Measurements from ENCODE around the gene NUCB1. TPM values are rescaled to one million over a fixed set of nuclear protein-coding genes. Genes with fewer than 3 reads are reported as not detected.
"Not testable (repeated sequence)": the region's sequence is repeated elsewhere in the genome, so short reads cannot be mapped to it uniquely, and the experiment has no call there.

The NUCB1 gene
- total and polyA plus RNA-seq, 9 of the 15 experiments (the other 6 are each of a cell fraction or from before 2014, with no cell fraction given): 3.1 to 153 (median 71.7) TPM

DNA sequence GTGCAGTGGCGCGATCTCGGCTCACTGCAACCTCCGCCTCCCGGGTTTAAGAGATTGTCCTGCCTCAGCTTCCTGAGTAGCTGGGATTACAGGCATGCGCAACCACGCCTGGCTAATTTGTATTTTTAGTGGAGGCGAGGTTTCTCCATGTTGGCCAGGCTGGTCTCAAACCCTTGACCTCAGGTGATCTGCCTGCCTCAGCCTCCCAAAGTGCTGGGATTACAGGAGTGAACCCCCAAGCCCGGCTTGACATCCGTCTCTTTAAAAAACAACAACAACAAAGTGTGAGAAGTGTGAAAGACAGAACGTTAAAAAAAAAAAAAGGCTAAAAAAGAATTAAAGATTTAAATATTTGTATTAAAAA, 744 bp upstream of the NUCB1 start:
- Histone ChIP-seq H3K4me1 (replicated peaks in 1 of 2; ENCODE audit: control insufficient read depth in 2 of 2, insufficient read depth in 2 of 2, low read length in 2 of 2) (peaks cover 27 to 69% of the 10 kb centered on the region in 2 experiments), H3K4me2 (ENCODE audit: insufficient read depth, low read length) (peak overlapping the region; percentile 89), H3K36me3 (ENCODE audit: control insufficient read depth, insufficient read depth, low read length) (peaks cover 15% of the 10 kb centered on the region; the same call in 2 of the 3 replicates), H3K9ac (ENCODE audit: insufficient read depth in 1 of 2, low read depth in 2 of 2, low read length in 2 of 2) (peak overlapping the region; percentile 48 to 88; a peak in 3 of 4 replicates), H3K27ac (ENCODE audit: extremely low read depth, low read depth, low read length) (peak overlapping the region; percentile 72), H3K4me3 (peak overlapping the region; percentile 12; the same call in 1 of the 2 replicates), H2AFZ (ENCODE audit: low read depth, low read length) (peak overlapping the region; percentile 71), H3K79me2 (ENCODE audit: control insufficient read depth, insufficient read depth, low read length) (peaks cover 35% of the 10 kb centered on the region)
- H4K20me1 ChIP-seq (replicated peaks; ENCODE audit: control insufficient read depth, insufficient read depth, low read length); H3K9me3 ChIP-seq (replicated peaks; ENCODE audit: control insufficient read depth, insufficient read depth, low read depth, low read length); DNase-seq (ENCODE audit: extremely low read depth in 1 of 4, low spot score in 3 of 4); ATAC-seq; H3K9me1 ChIP-seq (ENCODE audit: control insufficient read depth, insufficient read depth, low read length); in situ Hi-C loops (cut with MboI); H3K27me3 ChIP-seq (ENCODE audit: control insufficient read depth in 2 of 2, insufficient read depth in 2 of 2, low read length in 2 of 2); BruUV-seq (replicated peaks); intact Hi-C loops (cut with micrococcal nuclease); FAIRE-seq; TF ChIP-seq CREB1 (IDR thresholded peaks at IDR 0.05): not testable (repeated sequence)
- TF ChIP-seq POLR2H (tag; IDR thresholded peaks at IDR 0.05; ENCODE audit: low read depth) (peak; percentile 28; the same call in 1 of the 2 replicates), POLR2A (conservative IDR thresholded peaks at IDR 0.05) (0 out of 2 replicates have a peak, but pooled peaks have one; percentile 33), BACH1 (tag; IDR thresholded peaks at IDR 0.05) (0 out of 2 replicates have a peak, but pooled peaks have one; percentile 25), SMARCA5 (IDR thresholded peaks at IDR 0.05) (peak; percentile 82; the same call in 1 of the 2 replicates), NFRKB (IDR thresholded peaks at IDR 0.05; ENCODE audit: low read depth) (peak; percentile 48; the same call in 1 of the 2 replicates), MIER1 (IDR thresholded peaks at IDR 0.05; ENCODE audit: low read depth) (0 out of 2 replicates have a peak, but pooled peaks have one; percentile 48), HLTF (IDR thresholded peaks at IDR 0.05) (0 out of 2 replicates have a peak, but pooled peaks have one; percentile 22), FOXJ2 (tag; IDR thresholded peaks at IDR 0.05) (peak; percentile 15; the same call in 1 of the 2 replicates), BHLHE40 (IDR thresholded peaks at IDR 0.05; ENCODE audit: low read length) (0 out of 2 replicates have a peak, but pooled peaks have one; percentile 1), BRD9 (IDR thresholded peaks at IDR 0.05; ENCODE audit: low read depth, partially characterized antibody) (peak; percentile 64), NRF1 (conservative IDR thresholded peaks at IDR 0.05 in 1 of 2, IDR thresholded peaks at IDR 0.05 in 1 of 2) (peak; percentile 79 to 83), ZFP91 (CRISPR knock-in tag; IDR thresholded peaks at IDR 0.05) (peak; percentile 61; the same call in 1 of the 2 replicates), HDGF (IDR thresholded peaks at IDR 0.05) (0 out of 2 replicates have a peak, but pooled peaks have one; percentile 76), CREB1 (CRISPR knock-in tag; IDR thresholded peaks at IDR 0.05) (0 out of 2 replicates have a peak, but pooled peaks have one; percentile 8)
- TF ChIP-seq, protein P1, sequence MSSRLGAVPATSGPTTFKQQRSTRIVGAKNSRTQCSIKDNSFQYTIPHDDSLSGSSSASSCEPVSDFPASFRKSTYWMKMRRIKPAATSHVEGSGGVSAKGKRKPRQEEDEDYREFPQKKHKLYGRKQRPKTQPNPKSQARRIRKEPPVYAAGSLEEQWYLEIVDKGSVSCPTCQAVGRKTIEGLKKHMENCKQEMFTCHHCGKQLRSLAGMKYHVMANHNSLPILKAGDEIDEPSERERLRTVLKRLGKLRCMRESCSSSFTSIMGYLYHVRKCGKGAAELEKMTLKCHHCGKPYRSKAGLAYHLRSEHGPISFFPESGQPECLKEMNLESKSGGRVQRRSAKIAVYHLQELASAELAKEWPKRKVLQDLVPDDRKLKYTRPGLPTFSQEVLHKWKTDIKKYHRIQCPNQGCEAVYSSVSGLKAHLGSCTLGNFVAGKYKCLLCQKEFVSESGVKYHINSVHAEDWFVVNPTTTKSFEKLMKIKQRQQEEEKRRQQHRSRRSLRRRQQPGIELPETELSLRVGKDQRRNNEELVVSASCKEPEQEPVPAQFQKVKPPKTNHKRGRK (tag; IDR thresholded peaks at IDR 0.05): peak; percentile 37; the same call in 1 of the 2 replicates
- 12% methylated on average over 9 of the region's 11 CpGs for WGBS (ENCODE audit: insufficient coverage, low coverage, missing lambda C conversion rate)
- POLR2A ChIA-PET: interaction anchor here (0.6 to 9.7 kb wide), 12 partner anchors 14 to 310 kb away, joined by 3 to 205 read pairs (median 4); partner anchors contain the start of genes FTL and PPP1R15A
- CTCF ChIA-PET (ENCODE audit: low intra/inter-chr PET ratio): interaction anchor here (0.9 kb wide), 1 partner anchor 71 kb away, joined by 3 read pairs; no protein-coding TSS in a partner anchor
